Measurements from ENCODE around the gene HYAL3.
"Not testable (repeated sequence)": the region's sequence is repeated elsewhere in the genome, so short reads cannot be mapped to it uniquely, and the experiment has no call there.

- TF ChIP-seq CTCF, POLR2A (IDR thresholded peaks at IDR 0.05): not testable (repeated sequence)
Measured at GRCh38 chr3:50284121-50284520, 15.1 kb downstream of the HYAL3 start.
